ENCODE measurements around the gene EPB41L4A. TPM values are rescaled to one million over a fixed set of nuclear protein-coding genes. Genes with fewer than 3 reads are reported as not detected.

EPB41L4A gene
- total RNA-seq, 2 donors from 2014 or later, result 7.7 to 9.9 TPM

DNA sequence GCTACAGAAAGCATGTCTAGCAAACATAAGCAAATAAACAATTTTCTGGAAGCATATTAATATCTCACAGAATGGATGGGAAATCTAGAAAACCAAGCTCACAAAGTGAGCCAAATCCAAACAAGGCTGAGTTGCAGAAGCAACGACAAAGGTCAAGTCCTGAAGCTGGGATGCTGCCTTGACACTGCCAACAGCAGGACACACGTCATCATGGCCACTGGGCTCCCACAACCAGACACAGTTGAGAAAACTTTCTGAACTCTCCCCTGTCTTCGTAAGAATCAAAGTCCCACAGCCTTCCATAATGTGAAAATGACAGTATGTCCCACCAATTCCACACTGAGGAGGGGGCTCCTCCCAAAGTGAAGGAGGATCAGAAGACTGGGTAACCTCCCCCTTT lies 37.6 kb downstream of the EPB41L4A start:
- Mint-ChIP-seq H3K4me1 (peaks cover 10% of the 10 kb centered on the region), H3K27ac (no peak overlapping the region), H3K4me3 (no peak overlapping the region), H3K27me3 (ENCODE audit: insufficient read depth) (peaks cover 72% of the 10 kb centered on the region), H3K36me3 (ENCODE audit: low read depth) (no peaks in the 10 kb centered on the region), H3K9me3 (no peaks in the 10 kb centered on the region)
- H3K4me1 ChIP-seq (ENCODE audit: control insufficient read depth, insufficient read depth, low read length), result no peaks in the 10 kb centered on the region
- H3K9me3 ChIP-seq (ENCODE audit: control insufficient read depth, low read length), result no peaks in the 10 kb centered on the region
- H3K27me3 ChIP-seq (ENCODE audit: control insufficient read depth, insufficient read depth, low read length, poor library complexity, severe bottlenecking), result no peaks in the 10 kb centered on the region
- H3K4me3 ChIP-seq (ENCODE audit: low read length), result no peak overlapping the region
- WGBS, 2 experiments (ENCODE audit: insufficient coverage in 1 of 2, insufficient read length in 1 of 2), result 86 to 100% methylated on average over 3 of the region's 3 CpGs
- no peak overlapping the region for H3K9ac ChIP-seq (ENCODE audit: extremely low read depth, low read length, poor library complexity, severe bottlenecking)
- no peak for DNase-seq
- no peak overlapping the region for H3K27ac ChIP-seq (ENCODE audit: low read depth, low read length)
- TF ChIP-seq, protein P1, sequence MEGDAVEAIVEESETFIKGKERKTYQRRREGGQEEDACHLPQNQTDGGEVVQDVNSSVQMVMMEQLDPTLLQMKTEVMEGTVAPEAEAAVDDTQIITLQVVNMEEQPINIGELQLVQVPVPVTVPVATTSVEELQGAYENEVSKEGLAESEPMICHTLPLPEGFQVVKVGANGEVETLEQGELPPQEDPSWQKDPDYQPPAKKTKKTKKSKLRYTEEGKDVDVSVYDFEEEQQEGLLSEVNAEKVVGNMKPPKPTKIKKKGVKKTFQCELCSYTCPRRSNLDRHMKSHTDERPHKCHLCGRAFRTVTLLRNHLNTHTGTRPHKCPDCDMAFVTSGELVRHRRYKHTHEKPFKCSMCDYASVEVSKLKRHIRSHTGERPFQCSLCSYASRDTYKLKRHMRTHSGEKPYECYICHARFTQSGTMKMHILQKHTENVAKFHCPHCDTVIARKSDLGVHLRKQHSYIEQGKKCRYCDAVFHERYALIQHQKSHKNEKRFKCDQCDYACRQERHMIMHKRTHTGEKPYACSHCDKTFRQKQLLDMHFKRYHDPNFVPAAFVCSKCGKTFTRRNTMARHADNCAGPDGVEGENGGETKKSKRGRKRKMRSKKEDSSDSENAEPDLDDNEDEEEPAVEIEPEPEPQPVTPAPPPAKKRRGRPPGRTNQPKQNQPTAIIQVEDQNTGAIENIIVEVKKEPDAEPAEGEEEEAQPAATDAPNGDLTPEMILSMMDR (conservative IDR thresholded peaks at IDR 0.05), result no peak
- H3K36me3 ChIP-seq (ENCODE audit: control insufficient read depth, insufficient read depth, low read length), result no peaks in the 10 kb centered on the region

DNA sequence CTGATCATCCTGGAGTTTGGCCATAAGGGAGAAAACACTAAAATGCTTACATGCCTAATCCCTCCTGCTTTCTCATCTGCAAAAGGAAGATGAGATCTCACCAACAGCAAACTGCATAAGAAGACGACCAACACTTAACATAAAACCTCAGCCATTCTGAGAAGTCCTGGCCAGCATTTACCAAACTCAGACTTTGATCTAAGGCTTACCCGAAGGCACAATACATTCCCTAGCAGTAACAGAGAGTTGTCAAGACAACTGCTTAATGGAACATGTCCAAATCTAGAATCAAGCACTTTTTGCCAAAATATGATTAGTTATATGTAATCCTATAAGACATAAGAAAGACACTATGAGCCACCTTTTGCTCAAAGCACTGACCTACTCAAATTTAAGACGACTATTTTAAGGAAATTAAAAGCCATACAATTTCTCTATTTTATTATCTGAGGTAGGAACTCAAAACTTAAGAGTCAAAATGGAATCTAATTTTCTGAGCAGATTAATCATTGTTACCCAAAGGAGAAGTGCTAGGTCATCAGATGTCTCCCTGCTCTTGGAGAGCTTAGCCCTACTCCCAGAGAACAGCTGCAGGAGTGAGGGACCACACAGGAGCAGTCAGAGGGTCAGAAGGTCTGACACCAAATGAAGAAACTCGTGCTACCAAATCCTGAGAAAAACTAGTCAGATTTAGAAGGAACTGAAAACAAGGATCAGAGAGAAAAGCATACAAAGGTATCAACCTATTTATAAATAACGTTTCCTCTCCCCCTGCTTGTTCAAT lies 39.3 kb downstream of the EPB41L4A start:
- Histone ChIP-seq H3K9me3 (ENCODE audit: control insufficient read depth, low read length) (no peaks in the 10 kb centered on the region), H3K4me1 (ENCODE audit: control insufficient read depth, insufficient read depth, low read length) (no peaks in the 10 kb centered on the region), H3K4me3 (ENCODE audit: low read length) (no peak overlapping the region), H3K27me3 (ENCODE audit: control insufficient read depth, insufficient read depth, low read length, poor library complexity, severe bottlenecking) (no peaks in the 10 kb centered on the region), H3K36me3 (ENCODE audit: control insufficient read depth, insufficient read depth, low read length) (no peaks in the 10 kb centered on the region), H3K9ac (ENCODE audit: extremely low read depth, low read length, poor library complexity, severe bottlenecking) (no peak overlapping the region), H3K27ac (ENCODE audit: low read depth, low read length) (peak overlapping the region; percentile 24)
- DNase-seq, result no peak
- H3K27ac Mint-ChIP-seq, result no peak overlapping the region
- TF ChIP-seq, protein P1 (conservative IDR thresholded peaks at IDR 0.05), result no peak
- no peaks in the 10 kb centered on the region for H3K36me3 Mint-ChIP-seq (ENCODE audit: low read depth)
- no peaks in the 10 kb centered on the region for H3K9me3 Mint-ChIP-seq
- peaks cover 68% of the 10 kb centered on the region for H3K27me3 Mint-ChIP-seq (ENCODE audit: insufficient read depth)
- WGBS, 2 experiments (ENCODE audit: insufficient coverage in 1 of 2, insufficient read length in 1 of 2), result 89% methylated on average over 4 of the region's 5 CpGs; no CpG with 5 or more reads in 1 of the 2 experiments
- H3K4me3 Mint-ChIP-seq, result no peak overlapping the region
- H3K4me1 Mint-ChIP-seq, result peaks cover 10% of the 10 kb centered on the region

DNA sequence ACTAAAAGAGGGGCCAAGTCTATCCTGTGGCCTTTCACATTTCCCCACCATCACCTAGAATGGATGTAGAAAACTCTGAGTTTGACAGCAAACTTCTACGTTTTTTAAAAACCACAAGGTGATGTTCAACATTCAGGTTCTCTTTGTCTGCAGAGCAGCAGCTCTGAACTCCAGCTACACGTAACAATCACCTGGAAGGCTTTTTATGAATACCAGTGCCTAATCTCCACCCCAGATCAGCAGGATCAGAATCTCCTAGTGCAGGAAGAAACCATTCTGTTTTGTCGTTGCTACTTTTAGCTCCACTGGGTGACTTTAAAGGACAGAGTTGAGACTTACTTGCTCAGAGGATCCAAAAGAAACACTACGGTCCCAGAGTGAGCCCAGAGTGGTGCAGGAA lies 44.3 kb downstream of the EPB41L4A start:
- WGBS, 2 experiments (ENCODE audit: insufficient coverage in 1 of 2, insufficient read length in 1 of 2), result 87 to 89% methylated on average over 3 to 4 of the region's 4 CpGs
- no peaks in the 10 kb centered on the region for H3K36me3 Mint-ChIP-seq (ENCODE audit: low read depth)

More for the DNA sequence above, 44.3 kb downstream of the EPB41L4A start:
- no peak overlapping the region for H3K4me3 ChIP-seq (ENCODE audit: low read length)
- TF ChIP-seq, protein P1 (conservative IDR thresholded peaks at IDR 0.05), result no peak
- no peak for DNase-seq
- H3K27ac Mint-ChIP-seq, result no peak overlapping the region
- no peak overlapping the region for H3K27ac ChIP-seq (ENCODE audit: low read depth, low read length)
- no peak overlapping the region for H3K9ac ChIP-seq (ENCODE audit: extremely low read depth, low read length, poor library complexity, severe bottlenecking)
- H3K36me3 ChIP-seq (ENCODE audit: control insufficient read depth, insufficient read depth, low read length), result no peaks in the 10 kb centered on the region
- no peaks in the 10 kb centered on the region for H3K27me3 ChIP-seq (ENCODE audit: control insufficient read depth, insufficient read depth, low read length, poor library complexity, severe bottlenecking)
- H3K9me3 ChIP-seq (ENCODE audit: control insufficient read depth, low read length), result no peaks in the 10 kb centered on the region
- no peak overlapping the region for H3K4me3 Mint-ChIP-seq
- H3K4me1 ChIP-seq (ENCODE audit: control insufficient read depth, insufficient read depth, low read length), result no peaks in the 10 kb centered on the region
- no peaks in the 10 kb centered on the region for H3K9me3 Mint-ChIP-seq
- peaks cover 4% of the 10 kb centered on the region for H3K4me1 Mint-ChIP-seq
- H3K27me3 Mint-ChIP-seq (ENCODE audit: insufficient read depth), result peaks cover 59% of the 10 kb centered on the region

All from endodermal cell (in vitro differentiated cells).